ENCODE results near the gene AKAP5.

The AKAP5 gene

DNA sequence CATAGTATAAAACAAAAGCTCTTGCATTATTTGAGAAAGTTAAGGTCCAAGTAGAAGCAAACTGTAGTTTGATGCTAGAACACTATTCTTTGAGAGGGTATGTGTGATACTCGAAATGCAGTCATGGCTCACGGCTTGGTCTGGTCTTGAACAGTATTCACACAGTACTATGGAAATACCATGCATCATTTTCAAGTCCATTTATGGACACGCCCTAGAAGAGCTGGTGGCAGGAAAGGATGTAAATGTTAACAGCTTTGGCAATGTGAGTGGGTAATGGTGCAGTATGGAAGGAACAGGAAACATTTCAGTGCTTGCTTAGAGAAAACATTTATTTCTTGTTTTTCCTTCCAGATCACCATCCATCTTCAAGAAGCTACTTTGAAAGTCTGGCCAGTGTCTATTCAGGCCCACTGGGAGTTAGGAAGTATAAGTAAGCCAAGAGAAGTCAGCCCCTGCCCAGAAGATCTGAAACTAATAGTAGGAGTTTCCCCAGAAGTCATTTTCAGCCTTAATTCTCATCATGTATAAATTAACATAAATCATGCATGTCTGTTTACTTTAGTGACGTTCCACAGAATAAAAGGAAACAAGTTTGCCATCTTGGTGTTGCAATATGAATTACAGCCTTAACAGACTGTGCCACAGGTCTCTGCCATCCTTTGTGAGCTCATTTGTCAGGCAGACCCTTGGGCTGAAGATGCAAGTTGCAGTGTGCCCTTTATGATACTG, 5.7 kb upstream of the AKAP5 start:
- no peak for DNase-seq (ENCODE audit: low read depth)

DNA sequence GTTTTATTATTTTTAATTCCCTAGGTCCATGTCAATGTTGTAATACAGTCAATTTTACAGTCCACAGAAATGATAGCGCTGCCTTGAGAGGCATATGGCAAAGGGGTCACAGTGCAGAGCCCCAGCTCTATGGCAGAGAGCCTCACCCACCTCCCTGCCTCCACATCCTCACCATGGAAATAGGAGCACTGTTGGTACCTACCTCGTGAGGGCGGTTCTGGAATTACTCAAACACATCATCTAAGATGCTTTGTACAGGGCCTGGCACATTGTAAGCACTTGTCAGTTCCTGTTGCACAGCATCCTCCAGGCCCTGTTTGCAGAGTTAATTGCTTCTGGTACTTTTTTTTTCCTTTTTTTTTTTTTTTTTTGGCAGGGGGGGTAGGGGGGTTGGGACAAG, 4.1 kb upstream of the AKAP5 start:
- no peak for DNase-seq (ENCODE audit: low read depth)

DNA sequence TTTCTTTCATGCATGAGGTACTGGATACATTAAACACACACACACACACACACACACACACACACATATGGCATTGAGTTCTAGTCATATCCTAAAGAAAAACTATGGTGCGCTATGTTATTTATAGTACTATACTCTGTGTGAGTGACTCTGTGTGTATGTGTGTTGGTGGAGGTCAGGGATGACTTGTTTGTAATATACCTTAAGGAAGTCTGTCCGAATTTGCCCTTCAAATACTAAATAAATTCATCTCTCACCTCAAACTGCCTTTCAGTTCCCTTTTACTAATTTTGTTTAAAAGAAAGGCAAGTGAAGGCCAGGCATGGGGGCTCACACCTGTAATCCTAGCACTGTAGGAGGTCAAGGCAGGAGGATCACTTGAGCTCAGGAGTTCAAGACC, 2.1 kb upstream of the AKAP5 start:
- no peak for DNase-seq (ENCODE audit: low read depth)

DNA sequence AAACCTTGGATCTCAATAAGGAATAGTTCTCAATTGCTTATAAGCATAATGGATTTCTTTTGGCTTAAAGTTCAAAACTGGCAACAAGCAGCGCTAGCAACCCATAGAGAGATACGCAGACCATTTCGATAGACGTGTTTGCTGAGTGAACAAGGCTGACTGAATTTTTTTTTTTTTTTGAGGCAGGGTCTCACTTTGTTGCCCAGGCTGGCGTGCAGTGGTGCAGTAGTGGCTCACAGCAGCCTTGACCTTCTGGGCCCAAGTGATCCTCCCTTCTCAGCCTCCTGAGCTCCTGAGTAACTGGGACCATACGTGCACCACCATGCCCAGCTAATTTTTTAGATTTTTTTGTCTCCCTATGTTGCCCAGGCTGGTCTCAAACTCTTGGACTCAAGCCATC, 1.4 kb upstream of the AKAP5 start:
- DNase-seq (ENCODE audit: low read depth): no peak

DNA sequence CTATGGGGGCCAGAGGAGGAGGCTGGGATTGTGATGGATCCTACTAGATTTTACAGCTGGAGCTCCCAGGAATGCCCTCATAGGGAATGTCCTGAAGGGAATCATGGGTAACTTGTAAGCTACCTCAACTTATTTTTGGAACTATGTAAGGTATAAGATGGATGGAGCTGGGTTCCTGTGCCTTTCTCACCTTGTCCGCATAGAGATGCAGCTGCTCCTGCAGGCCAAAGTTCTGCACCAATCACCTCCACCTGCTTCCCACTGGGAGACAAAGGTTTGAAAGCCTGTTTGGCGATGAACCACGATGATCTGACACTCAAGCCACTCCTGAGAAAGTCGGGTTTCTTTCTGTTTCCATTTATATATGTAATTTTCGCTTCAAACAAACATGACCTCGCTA, 648 bp upstream of the AKAP5 start:
- DNase-seq (ENCODE audit: low read depth): no peak

DNA sequence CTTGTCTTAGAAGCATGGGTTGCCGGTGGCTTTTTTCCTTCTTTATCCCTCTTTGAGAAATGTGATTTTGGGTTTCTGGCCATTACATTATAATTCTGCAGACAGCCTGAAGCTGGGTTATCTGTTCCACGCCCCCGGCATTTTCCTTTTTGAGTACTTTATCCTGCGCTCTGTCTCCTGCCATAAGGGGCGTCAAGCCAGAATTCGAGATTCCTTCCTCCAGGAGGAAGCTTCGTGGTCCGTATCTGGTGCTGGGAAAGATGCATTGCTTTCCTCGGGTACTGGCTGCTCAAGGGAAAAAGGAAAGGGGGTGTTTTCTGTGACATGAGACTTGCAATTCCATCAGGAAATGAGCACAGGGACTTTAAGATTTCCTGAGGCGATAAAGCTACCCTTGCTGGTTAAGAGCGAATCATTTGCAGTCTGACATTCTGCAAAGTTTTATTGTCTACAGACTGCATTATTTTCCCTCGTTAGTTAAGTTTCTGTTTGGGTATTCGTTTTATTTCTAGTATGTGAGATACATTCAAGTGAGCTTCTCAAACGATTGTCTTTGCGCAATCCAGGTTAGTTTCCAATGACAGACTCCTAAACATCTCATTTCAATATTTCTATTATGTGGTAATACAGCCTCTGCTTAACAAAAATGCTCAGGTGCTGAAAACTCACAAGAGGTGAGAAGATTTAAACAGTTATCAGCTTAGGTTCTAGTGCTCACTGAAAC, 694 bp downstream of the AKAP5 start:
- peak; percentile 20 for DNase-seq (ENCODE audit: low read depth)

DNA sequence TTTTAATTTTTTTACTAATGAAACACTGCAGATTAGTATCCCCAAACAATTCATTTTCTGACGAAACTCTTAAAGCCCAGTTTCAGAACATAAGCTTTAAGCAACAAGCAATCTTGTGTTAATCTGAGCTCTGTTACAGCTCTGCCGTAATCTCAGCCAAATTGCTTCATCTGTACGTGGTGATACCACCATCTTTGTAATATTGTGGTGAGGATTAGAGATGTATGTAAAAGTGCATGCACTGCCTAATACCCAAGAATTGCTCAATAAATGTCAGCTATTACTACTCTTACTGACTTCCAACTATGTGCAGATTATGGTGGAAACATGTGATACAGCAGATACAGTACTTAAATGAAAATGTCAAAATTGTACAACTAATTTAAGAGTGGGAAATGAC, 1.8 kb downstream of the AKAP5 start:
- no peak for DNase-seq (ENCODE audit: low read depth)

DNA sequence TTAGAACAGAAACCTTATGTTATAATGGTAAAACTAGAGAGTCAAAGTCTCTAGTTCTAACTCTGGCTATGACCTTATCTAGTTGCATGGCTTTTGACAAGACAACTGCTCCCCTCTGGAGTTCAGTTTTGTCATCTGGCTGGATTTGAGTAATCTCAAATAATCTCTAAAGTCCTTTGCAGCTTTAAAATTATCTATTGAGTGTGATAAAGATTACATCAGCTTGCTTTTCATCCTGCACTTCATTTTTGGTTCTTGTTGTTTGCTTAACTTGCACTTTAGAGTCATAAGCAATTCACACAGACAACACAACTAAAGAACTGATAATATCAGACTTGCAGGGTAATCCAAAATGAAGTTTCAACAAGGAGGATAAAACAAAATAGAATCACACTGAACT, 2.3 kb downstream of the AKAP5 start:
- no peak for DNase-seq (ENCODE audit: low read depth)

DNA sequence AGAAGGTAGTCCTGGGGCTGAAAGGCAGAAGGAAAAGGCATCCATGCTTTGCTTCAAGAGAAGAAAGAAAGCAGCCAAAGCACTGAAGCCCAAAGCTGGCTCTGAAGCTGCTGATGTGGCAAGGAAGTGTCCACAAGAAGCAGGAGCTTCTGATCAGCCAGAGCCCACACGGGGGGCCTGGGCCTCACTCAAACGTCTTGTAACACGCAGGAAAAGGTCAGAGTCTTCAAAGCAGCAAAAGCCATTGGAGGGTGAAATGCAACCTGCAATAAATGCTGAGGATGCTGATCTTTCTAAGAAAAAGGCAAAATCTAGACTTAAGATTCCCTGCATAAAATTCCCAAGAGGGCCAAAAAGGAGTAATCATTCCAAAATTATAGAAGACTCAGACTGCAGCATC, 3.2 kb downstream of the AKAP5 start:
- no peak for DNase-seq (ENCODE audit: low read depth)

DNA sequence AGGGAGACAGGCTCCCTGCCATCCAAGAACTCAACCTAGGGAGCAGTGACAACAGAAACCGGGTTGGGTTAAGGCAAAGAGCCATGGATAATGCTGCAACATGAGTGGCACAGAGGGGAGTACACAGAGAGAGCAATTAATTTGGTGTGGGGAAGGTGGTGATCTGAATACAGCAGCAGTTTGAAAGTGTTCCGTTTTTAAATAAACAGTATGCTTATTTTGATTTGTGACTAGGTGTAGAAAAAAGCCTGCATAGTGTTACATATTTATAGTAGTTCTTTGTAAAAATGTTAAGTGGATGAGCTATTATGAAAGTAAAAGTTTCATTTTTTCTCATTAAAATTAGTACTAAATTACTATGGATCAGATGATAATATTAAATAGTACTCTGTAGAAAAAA, 8.7 kb downstream of the AKAP5 start:
- no peak for DNase-seq (ENCODE audit: low read depth)

DNA sequence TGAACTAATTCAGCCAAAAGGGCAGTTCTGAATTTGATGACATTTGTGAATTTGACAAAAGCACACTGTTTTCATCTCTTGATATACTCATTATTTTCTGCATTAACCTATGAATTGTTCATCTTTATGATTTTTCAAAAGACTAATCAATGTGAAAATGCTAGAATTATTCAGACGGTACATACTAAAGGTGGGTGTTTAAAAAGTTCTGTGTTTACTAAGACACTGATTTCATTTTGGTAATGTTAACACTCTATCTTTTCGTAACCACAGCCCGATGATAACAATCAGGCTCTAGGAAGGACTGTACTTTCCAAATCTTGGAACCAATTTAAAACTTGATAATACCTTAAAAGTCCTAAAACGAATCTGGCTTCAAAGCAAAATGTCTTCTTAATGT, 9.4 kb downstream of the AKAP5 start:
- no peak for DNase-seq (ENCODE audit: low read depth)

DNA sequence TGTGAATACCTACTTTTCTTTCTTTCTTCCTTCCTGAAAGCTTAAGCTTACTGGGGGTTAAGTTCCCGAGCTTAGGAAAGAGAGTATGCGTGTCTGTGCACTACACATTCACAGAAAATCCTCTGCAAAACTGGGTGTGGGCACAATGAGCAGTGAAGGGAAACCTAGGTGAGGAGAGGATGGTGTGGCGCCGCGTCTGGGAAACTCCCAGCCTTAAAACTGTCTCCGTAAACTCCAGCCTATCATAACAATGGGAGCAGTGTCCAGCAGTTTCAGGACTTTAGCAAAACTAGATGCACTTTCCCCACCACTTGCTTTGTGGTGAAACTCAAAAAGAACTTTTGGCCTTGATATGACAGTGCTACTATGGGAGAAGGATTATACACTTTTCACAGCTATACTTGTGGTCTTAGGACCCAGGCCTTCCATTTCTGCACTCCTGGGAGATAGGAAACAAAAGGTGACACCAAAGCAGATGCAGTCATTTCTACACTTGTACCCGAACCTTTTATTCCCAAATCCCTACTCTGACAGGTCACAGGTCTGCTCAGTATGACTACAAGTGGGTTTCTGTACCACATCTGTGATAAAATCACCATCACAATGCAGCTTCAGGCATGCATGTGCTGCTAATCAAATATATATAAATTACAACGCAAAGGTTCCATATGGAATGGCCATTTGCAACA, 10.4 kb downstream of the AKAP5 start:
- DNase-seq (ENCODE audit: low read depth): no peak

DNA sequence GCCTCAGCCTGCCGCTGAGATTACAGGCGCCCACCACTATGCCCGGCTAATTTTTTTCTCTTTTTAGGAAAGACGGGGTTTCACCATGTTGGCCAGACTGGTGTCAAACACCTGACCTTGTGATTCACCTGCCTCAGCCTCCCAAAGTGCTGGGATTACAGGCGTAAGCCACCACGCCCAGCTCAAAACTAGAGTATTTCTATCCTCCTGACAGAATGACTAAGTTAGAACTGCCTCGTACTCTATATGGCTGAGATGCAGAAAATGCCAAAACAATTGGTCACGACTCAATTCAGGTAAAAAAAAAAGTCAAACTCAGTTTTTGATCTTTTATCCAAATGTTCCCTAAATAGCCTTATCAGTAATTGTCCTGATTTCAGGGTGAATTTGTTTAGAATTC, 11.1 kb downstream of the AKAP5 start:
- no peak for DNase-seq (ENCODE audit: low read depth)

DNA sequence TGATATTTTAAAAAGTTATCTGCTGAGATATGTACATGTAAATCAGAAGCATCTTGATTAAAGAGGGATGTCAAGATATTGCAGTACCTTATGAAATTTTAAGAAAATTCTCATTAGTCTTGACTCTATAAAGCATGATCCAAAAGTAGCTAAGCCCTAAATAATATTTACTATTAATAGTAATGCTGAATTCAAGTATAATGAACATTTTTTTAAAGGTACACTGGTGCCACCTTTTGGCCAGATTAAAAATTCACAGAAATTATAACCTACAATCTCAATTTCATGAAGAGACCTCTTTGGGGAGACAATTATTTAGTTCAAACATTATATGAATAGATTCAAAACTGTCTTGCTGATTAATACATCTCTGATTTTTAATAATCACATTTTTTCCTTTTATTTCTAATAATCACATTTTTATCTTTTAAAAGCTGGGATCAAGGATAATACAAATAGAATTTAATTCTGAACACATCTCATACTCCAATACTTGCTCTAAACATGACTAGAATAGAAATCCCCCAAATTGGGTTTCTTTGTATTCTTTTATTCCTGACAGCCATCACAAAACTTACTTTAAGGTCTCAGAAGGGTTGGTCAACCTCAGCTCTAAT, 13.4 kb downstream of the AKAP5 start:
- DNase-seq (ENCODE audit: low read depth): no peak

DNA sequence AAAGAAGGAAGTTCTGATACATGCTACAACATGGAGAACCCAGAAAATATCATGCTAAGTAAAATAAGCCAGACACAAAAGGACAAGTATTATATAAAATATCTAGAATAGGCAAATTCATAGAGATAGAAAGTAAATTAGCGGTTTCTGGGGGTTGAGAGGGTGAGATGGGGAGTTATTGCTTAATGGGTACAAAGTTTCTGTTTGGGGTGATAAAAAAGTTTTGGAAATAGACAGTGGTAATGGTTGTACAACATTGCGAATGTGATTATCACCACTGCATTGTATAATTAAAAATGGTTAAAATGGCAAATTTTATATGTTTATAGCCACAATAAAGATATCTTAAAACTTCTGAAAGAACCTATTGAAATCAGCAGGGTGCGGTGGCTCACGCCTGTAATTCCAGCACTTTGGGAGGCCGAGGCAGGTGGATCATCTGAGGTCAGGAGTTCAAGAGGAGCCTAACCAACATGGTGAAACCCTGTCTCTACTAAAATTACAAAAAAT, 23.3 kb downstream of the AKAP5 start:
- DNase-seq (ENCODE audit: low read depth): no peak

DNA sequence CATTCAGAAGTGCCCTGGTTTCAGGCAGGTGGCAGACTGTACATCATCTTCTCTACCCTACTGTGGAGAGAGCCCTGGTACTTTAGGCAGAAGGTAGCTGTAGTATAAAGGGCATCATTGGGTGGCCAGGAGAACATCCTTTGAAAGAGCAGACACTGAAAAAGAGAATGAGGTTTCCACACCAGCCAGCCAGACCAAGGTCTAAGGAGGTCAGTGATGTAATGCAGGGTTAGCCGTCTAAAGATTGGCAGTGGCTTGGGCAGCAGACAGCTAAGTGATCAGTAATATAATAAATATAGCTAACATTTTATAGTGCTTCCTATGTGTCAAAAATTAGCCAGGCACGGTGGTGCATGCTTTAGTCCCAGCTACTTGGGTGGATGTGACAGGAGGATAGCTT, 26.3 kb downstream of the AKAP5 start:
- no peak for DNase-seq (ENCODE audit: low read depth)

DNA sequence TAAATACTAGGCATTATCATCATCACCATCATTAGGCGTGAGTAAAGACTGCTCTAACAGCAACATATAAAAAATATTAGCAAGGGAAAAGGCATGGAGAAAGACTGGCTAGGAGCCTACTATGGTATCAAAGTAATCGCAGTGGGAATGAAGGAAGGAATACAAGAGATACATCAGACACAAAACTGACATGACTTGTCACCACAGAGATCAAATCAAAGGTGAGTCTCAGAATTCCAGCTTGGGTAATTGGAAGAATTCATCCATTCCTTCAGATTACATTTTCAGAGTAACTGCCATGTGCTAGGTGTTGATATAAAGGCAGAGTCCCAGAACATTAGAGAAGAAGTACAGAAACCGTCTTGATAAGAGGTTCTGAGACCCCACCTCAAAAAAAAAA, 28.2 kb downstream of the AKAP5 start:
- no peak for DNase-seq (ENCODE audit: low read depth)

DNA sequence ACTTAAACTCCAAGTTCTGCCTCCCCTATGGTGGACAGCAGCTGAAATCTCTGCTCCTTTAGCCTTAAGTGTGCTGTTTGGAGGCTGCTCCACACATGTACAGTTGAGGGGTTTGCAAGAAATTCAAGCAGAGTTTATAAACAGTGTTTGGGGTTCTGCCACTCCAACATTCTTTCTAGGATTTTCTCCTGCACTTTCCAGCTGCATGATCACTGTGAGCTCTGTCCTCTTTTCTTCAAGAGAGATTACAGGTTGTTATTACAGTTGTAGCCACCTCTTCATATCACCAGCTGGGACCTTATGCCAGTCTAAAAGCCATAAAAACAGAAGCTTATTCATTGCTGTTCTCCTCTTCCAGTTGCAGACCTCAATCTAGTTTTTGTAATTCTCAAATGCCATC, 30.0 kb downstream of the AKAP5 start:
- DNase-seq (ENCODE audit: low read depth): no peak

DNA sequence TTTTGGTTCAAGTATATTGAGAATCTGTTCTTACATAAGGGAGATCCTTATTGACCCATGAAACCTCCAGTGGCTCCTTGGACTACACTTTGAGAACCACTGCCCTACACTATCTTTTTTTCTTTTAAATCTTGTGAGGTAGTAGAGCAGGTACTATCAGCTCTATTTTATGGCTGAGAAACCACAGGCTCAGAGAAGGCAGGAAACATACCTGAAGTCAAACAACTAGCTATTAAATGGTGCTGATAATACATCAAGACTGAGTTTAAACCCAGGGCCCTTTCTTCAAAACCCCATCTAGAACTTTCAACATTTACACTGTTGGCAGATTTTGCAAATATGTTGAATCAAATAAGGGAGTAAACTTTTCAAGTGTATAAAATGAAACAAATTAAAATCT, 31.5 kb downstream of the AKAP5 start:
- no peak for DNase-seq (ENCODE audit: low read depth)

DNA sequence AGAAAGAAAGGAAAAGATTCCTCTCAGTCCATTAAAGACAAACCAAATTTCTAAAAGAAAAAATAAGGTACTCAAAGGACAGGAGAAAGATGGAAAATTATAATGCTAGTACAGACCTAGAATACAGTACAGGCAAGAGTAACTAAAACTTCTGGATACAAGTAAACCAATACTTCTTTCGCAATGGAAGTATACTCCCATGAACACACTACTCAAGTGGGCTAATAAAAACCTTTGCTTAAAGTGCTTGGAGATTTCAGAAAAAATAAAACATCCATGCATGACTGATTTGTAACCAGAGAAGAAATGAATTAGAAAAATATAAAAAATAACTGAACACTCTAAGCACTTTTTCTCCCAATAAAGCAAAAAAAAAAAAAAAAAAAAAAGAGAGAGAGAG, 34.8 kb downstream of the AKAP5 start:
- no peak for DNase-seq (ENCODE audit: low read depth)

DNA sequence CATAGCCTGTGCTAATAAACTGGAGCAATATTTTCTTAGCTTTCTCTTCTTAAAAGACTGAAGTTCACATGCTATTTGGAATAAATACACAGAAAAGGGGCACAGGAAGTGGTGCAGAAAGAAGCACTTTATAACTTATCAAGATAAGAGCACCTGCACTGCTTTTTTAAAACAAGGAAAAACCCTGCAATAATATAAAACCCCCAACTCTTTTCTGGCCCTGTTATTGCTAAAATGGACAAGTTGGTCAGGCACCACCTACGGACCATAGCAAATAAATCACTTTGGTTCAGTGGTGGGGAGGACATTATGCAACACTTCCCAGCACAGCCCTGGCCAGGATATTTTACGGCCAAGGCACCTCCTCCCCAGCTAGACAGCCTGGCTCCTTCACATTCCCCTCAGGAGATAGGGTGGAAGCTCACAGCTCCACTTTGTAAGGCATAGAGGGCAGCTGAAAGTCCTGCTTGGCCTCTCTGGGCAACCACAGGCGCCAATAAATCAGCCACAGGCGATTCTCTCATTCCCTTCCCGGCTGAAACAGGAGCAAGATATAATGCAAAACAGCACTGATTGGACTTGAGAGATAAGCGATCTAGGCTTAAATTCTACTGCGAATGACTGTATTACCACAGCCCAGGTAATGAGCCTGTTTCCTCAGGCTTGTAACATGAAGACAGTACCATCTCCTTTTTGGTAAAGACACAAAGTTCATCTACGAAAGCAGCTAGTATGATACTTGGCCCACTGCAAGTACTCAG, 36.3 kb downstream of the AKAP5 start:
- DNase-seq (ENCODE audit: low read depth): peak; percentile 62

DNA sequence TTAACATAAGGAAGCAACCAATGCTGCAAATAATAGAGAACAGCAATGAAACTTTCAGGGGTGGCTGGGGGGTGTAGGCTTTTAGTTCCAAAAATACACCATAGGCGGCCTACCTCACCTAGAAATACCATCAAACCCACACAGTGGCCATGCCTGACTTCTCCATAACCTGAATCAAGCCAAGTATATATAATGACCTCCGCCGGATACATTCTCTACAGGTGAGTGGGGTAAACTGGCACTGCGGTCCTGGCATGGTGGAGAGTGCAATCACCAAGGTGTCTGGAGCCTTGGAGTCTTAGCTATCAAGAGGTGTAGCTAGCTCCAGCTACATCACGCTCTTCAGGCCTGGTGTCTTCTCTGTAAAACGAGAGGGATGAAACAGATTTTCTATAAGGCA, 37.2 kb downstream of the AKAP5 start:
- no peak for DNase-seq (ENCODE audit: low read depth)

Measured in GM04504 (cell line).